Measurements from ENCODE around the gene PCDH8. TPM values are rescaled to one million over a fixed set of nuclear protein-coding genes. Genes with fewer than 3 reads are reported as not detected.
A peak's percentile ranks its signal among the peaks of the same experiment; 100 is the strongest.

The PCDH8 gene
- total RNA-seq, 1 experiment from 2014 or later = 0.92 TPM

GRCh38 chr13:52879950-52880741, 31.7 kb upstream of the PCDH8 start:
- peaks cover 98% of the 10 kb centered on the region for H3K27me3 Mint-ChIP-seq (ENCODE audit: low read depth)
- peaks cover 25% of the 10 kb centered on the region for H3K9me3 Mint-ChIP-seq
- peak; percentile 85 for ATAC-seq
- peaks cover 62% of the 10 kb centered on the region for H3K4me1 Mint-ChIP-seq
- ChIA-PET POLR2A (interaction anchor here (1.2 kb wide), 1 partner anchor 33 kb away, joined by 4 read pairs; no protein-coding TSS in a partner anchor), CTCF (interaction anchor here (0.6 to 3.0 kb wide), 13 partner anchors 13 to 321 kb away, joined by 3 to 39 read pairs (median 4); no protein-coding TSS in a partner anchor)
- peaks cover 18% of the 10 kb centered on the region for H3K36me3 Mint-ChIP-seq
- peak overlapping the region; percentile 19; the same call in 1 of the 2 replicates for H3K27ac Mint-ChIP-seq
- DNase-seq (ENCODE audit: low spot score) = peak; percentile 26
- TF ChIP-seq IRF1 (CRISPR knock-in tag; IDR thresholded peaks at IDR 0.05) = no peak
- TF ChIP-seq ZNF219 (CRISPR knock-in tag; IDR thresholded peaks at IDR 0.05; ENCODE audit: borderline replicate concordance) = no peak
- no peak for TF ChIP-seq GRHL2 (CRISPR knock-in tag; IDR thresholded peaks at IDR 0.05; ENCODE audit: insufficient replicate concordance, severe bottlenecking)
- no peak for TF ChIP-seq ZNF263 (CRISPR knock-in tag; IDR thresholded peaks at IDR 0.05; ENCODE audit: low read depth)
- TF ChIP-seq ATF2 (CRISPR knock-in tag; IDR thresholded peaks at IDR 0.05; ENCODE audit: borderline replicate concordance, low read depth) = no peak
- TF ChIP-seq FOXK1 (CRISPR knock-in tag; IDR thresholded peaks at IDR 0.05) = peak; percentile 69; the same call in 1 of the 2 replicates
- no peak for TF ChIP-seq TP53 (CRISPR knock-in tag; IDR thresholded peaks at IDR 0.05)
- TF ChIP-seq FOXP4 (CRISPR knock-in tag; IDR thresholded peaks at IDR 0.05) = peak; percentile 92; the same call in 1 of the 2 replicates
- peak overlapping the region; percentile 47 for H3K4me3 Mint-ChIP-seq

GRCh38 chr13:52878831-52879230, 30.4 kb upstream of the PCDH8 start:
- Mint-ChIP-seq H3K27me3 (ENCODE audit: low read depth) (peaks cover 97% of the 10 kb centered on the region), H3K4me1 (peaks cover 54% of the 10 kb centered on the region), H3K4me3 (no peak overlapping the region), H3K27ac (no peak overlapping the region), H3K9me3 (peaks cover 35% of the 10 kb centered on the region), H3K36me3 (peaks cover 31% of the 10 kb centered on the region)
- DNase-seq (ENCODE audit: low spot score) = no peak
- POLR2A ChIA-PET = no interaction called here
- ATAC-seq = no peak
- CTCF ChIA-PET = interaction anchor here (1.6 to 1.8 kb wide), 2 partner anchors 14 to 89 kb away, joined by 4 to 5 read pairs; no protein-coding TSS in a partner anchor
- TF ChIP-seq PREB (CRISPR knock-in tag; IDR thresholded peaks at IDR 0.05; ENCODE audit: borderline replicate concordance) = no peak
- TF ChIP-seq E2F4 (CRISPR knock-in tag; IDR thresholded peaks at IDR 0.05; ENCODE audit: borderline replicate concordance, low read depth) = no peak
- TF ChIP-seq KAT7 (CRISPR knock-in tag; IDR thresholded peaks at IDR 0.05; ENCODE audit: borderline replicate concordance) = no peak
- TF ChIP-seq FOXK1 (CRISPR knock-in tag; IDR thresholded peaks at IDR 0.05) = no peak
- no peak for TF ChIP-seq ZNF232 (CRISPR knock-in tag; IDR thresholded peaks at IDR 0.05)
- no peak for TF ChIP-seq FOXJ3 (CRISPR knock-in tag; IDR thresholded peaks at IDR 0.05; ENCODE audit: borderline replicate concordance)
- TF ChIP-seq HMGXB4 (CRISPR knock-in tag; IDR thresholded peaks at IDR 0.05) = no peak
- TF ChIP-seq TEAD1 (CRISPR knock-in tag; IDR thresholded peaks at IDR 0.05) = no peak
- no peak for TF ChIP-seq USF2 (CRISPR knock-in tag; IDR thresholded peaks at IDR 0.05)
- TF ChIP-seq TCF7 (CRISPR knock-in tag; IDR thresholded peaks at IDR 0.05; ENCODE audit: low read depth) = no peak
- TF ChIP-seq AFF4 (CRISPR knock-in tag; IDR thresholded peaks at IDR 0.05; ENCODE audit: borderline replicate concordance) = no peak
